ENCODE measurements around the gene CCL15. TPM values are rescaled to one million over a fixed set of nuclear protein-coding genes. Genes with fewer than 3 reads are reported as not detected.

CCL15 gene
- polyA plus RNA-seq, 12 donors, result 0.43 TPM; not detected in 11

Other genes starting within 250 kb of the CCL15 start
- gene GAS2L2, start 248.3 kb downstream of the CCL15 start, polyA plus RNA-seq (ENCODE audit: insufficient read length in 12 of 12), result under 1 TPM in 1 of 12 donors, not detected in 11; 0.07 TPM
- gene C17orf50, start 240.7 kb downstream of the CCL15 start, polyA plus RNA-seq (ENCODE audit: insufficient read length in 12 of 12), result under 1 TPM in 1 of 12 donors, not detected in 11; 0.16 TPM
- 10 to 100 TPM in 1 of 12 donors, 1 to 10 TPM in 10, not detected in 1; 2.2 to 14.3 (median 3.7) TPM for gene MMP28, start 205.9 kb downstream of the CCL15 start, polyA plus RNA-seq (ENCODE audit: insufficient read length in 12 of 12)
- 100 to 1,000 TPM in 10 of 12 donors, 10 to 100 TPM in 1, not detected in 1; 96.4 to 211 (median 120) TPM for gene TAF15, start 192.1 kb downstream of the CCL15 start, polyA plus RNA-seq (ENCODE audit: insufficient read length in 12 of 12)
- under 1 TPM in 5 of 12 donors, not detected in 7; 0.11 to 0.21 (median 0.15) TPM for gene HEATR9, start 132.7 kb downstream of the CCL15 start, polyA plus RNA-seq (ENCODE audit: insufficient read length in 12 of 12)
- 1 to 10 TPM in 8 of 12 donors, under 1 TPM in 2, not detected in 2; 0.63 to 4.0 (median 1.1) TPM for gene CCL5, start 121.2 kb downstream of the CCL15 start, polyA plus RNA-seq (ENCODE audit: insufficient read length in 12 of 12)
- gene RDM1, start 70.8 kb downstream of the CCL15 start, polyA plus RNA-seq (ENCODE audit: insufficient read length in 12 of 12), result 1 to 10 TPM in 1 of 12 donors, under 1 TPM in 9, not detected in 2; 0.43 to 1.4 (median 0.65) TPM
- not detected for gene LYZL6, start 57.8 kb downstream of the CCL15 start, polyA plus RNA-seq (ENCODE audit: insufficient read length in 12 of 12)
- under 1 TPM in 8 of 12 donors, not detected in 4; 0.13 to 0.54 (median 0.31) TPM for gene CCL16, start 20.1 kb downstream of the CCL15 start, polyA plus RNA-seq (ENCODE audit: insufficient read length in 12 of 12)
- gene CCL14, start 14.8 kb downstream of the CCL15 start, polyA plus RNA-seq (ENCODE audit: insufficient read length in 12 of 12), result 10 to 100 TPM in 10 of 12 donors, not detected in 2; 18.8 to 62.1 (median 35.3) TPM
- gene CCL23, start 16.4 kb upstream of the CCL15 start, polyA plus RNA-seq (ENCODE audit: insufficient read length in 12 of 12), result under 1 TPM in 2 of 12 donors, not detected in 10; 0.33 TPM
- 1 to 10 TPM in 1 of 12 donors, under 1 TPM in 2, not detected in 9; 0.22 to 1.1 (median 0.32) TPM for gene CCL18, start 62.7 kb upstream of the CCL15 start, polyA plus RNA-seq (ENCODE audit: insufficient read length in 12 of 12)
- 10 to 100 TPM in 2 of 12 donors, 1 to 10 TPM in 9, not detected in 1; 1.6 to 16.5 (median 6.2) TPM for gene CCL3, start 88.6 kb upstream of the CCL15 start, polyA plus RNA-seq (ENCODE audit: insufficient read length in 12 of 12)
- 1 to 10 TPM in 10 of 12 donors, not detected in 2; 1.0 to 6.4 (median 3.0) TPM for gene CCL4, start 102.3 kb upstream of the CCL15 start, polyA plus RNA-seq (ENCODE audit: insufficient read length in 12 of 12)
- gene TBC1D3B, start 175.1 kb upstream of the CCL15 start, polyA plus RNA-seq (ENCODE audit: insufficient read length in 12 of 12), result 10 to 100 TPM in 6 of 12 donors, 1 to 10 TPM in 5, not detected in 1; 3.8 to 24.8 (median 11.1) TPM
- gene CCL3L1, start 195.2 kb upstream of the CCL15 start, polyA plus RNA-seq (ENCODE audit: insufficient read length in 12 of 12), result 1 to 10 TPM in 7 of 12 donors, under 1 TPM in 2, not detected in 3; 0.49 to 7.6 (median 1.1) TPM
- 1 to 10 TPM in 9 of 12 donors, under 1 TPM in 1, not detected in 2; 0.95 to 7.9 (median 2.3) TPM for gene CCL4L2, start 209.5 kb upstream of the CCL15 start, polyA plus RNA-seq (ENCODE audit: insufficient read length in 12 of 12)